Loucy (cell line): ENCODE data around the gene RASD1.

ENCODE experiments used
- CTCF ChIP-seq: fragments of 200-600 bp; sonication (generic); conservative IDR thresholded peaks from 2 replicates; pipeline ENCODE4 v1.5.1; 2014; ENCODE audit warnings: mild to moderate bottlenecking, antibody characterized with exemption, low read length
- EZH2phosphoT487 ChIP-seq: fragments of 200-600 bp; IDR thresholded peaks from 2 replicates; pipeline ENCODE4 v1.6.1; 2018; ENCODE audit warnings: antibody characterized with exemption, mild to moderate bottlenecking, moderate library complexity, borderline replicate concordance

GRCh38 chr17:17525956-17526355 is 29.8 kb upstream of the RASD1 start:
- TF ChIP-seq CTCF (no peak), EZH2phosphoT487 (no peak)
